Trophoblast cell (in vitro differentiated cells and primary cell): ENCODE data around the gene HOXD11.

Source experiments
- DNase-seq, 2 donors: peaks; one replicate each; pipeline ENCODE4 v3.0.0-alpha.2; 2016
- H2AFZ ChIP-seq: 2 replicates; pipeline ENCODE4 v1.6.1; 2013; ENCODE audit warnings: low read length, moderate library complexity, mild to moderate bottlenecking; ENCODE audit not compliant: insufficient read depth, poor library complexity
- H2AK5ac ChIP-seq: 2 replicates; pipeline ENCODE4 v1.6.1; 2013; ENCODE audit warnings: mild to moderate bottlenecking, low read length
- H2BK120ac ChIP-seq: 2 replicates; pipeline ENCODE4 v1.6.1; 2013; ENCODE audit warnings: low read length, mild to moderate bottlenecking, moderate library complexity; ENCODE audit not compliant: insufficient read depth, poor library complexity
- H2BK12ac ChIP-seq: 2 replicates; pipeline ENCODE4 v1.6.1; 2013; ENCODE audit warnings: mild to moderate bottlenecking, low read length, moderate library complexity
- H2BK5ac ChIP-seq: 2 replicates; pipeline ENCODE4 v1.6.1; 2013; ENCODE audit warnings: low read length, low read depth, moderate library complexity, mild to moderate bottlenecking; ENCODE audit not compliant: poor library complexity
- H3K14ac ChIP-seq: 2 replicates; pipeline ENCODE4 v1.6.1; 2013; ENCODE audit warnings: mild to moderate bottlenecking, low read length
- H3K18ac ChIP-seq: 2 replicates; pipeline ENCODE4 v1.6.1; 2013; ENCODE audit warnings: mild to moderate bottlenecking, low read length
- H3K23ac ChIP-seq: 2 replicates; pipeline ENCODE4 v1.6.1; 2013; ENCODE audit warnings: low read length
- H3K27ac ChIP-seq: 2 replicates; pipeline ENCODE4 v1.5.1; 2013; ENCODE audit warnings: low read depth, mild to moderate bottlenecking, inconsistent platforms, low read length, moderate library complexity
- H3K27me3 ChIP-seq: 2 replicates; pipeline ENCODE4 v1.6.1; 2013; ENCODE audit warnings: inconsistent platforms, mild to moderate bottlenecking, low read length, moderate library complexity; ENCODE audit not compliant: insufficient read depth
- H3K36me3 ChIP-seq, 2 experiments: 1 replicate in 1 of 2; 2 replicates in 1 of 2; pipeline ENCODE4 v1.6.1; 2013; ENCODE audit warnings: low read length in 2 of 2, mild to moderate bottlenecking in 2 of 2, moderate library complexity in 1 of 2; ENCODE audit not compliant: insufficient read depth in 2 of 2, control insufficient read depth in 1 of 2
- H3K4ac ChIP-seq: 2 replicates; pipeline ENCODE4 v1.6.1; 2013; ENCODE audit warnings: low read depth, mild to moderate bottlenecking, low read length, moderate library complexity
- H3K4me1 ChIP-seq, 2 experiments: 1 replicate in 1 of 2; 2 replicates in 1 of 2; pipeline ENCODE4 v1.6.1; 2013; ENCODE audit warnings: low read length in 2 of 2, mild to moderate bottlenecking in 2 of 2, moderate library complexity in 1 of 2; ENCODE audit not compliant: insufficient read depth in 2 of 2, control insufficient read depth in 1 of 2
- H3K4me2 ChIP-seq: 2 replicates; pipeline ENCODE4 v1.6.1; 2013; ENCODE audit warnings: inconsistent platforms, mild to moderate bottlenecking, low read length, moderate library complexity
- H3K4me3 ChIP-seq: 2 replicates; pipeline ENCODE4 v1.5.1; 2013; ENCODE audit warnings: mild to moderate bottlenecking, low read depth, low read length, inconsistent platforms
- H3K79me1 ChIP-seq: one replicate; pipeline ENCODE4 v1.6.1; 2013; ENCODE audit warnings: low read length
- H3K79me2 ChIP-seq: 2 replicates; pipeline ENCODE4 v1.6.1; 2013; ENCODE audit warnings: low read length, mild to moderate bottlenecking; ENCODE audit not compliant: control insufficient read depth, insufficient read depth, poor library complexity
- H3K9ac ChIP-seq: 2 replicates; pipeline ENCODE4 v1.6.1; 2013; ENCODE audit warnings: mild to moderate bottlenecking, low read length
- H3K9me3 ChIP-seq: 2 replicates; pipeline ENCODE4 v1.6.1; 2013; ENCODE audit warnings: low read depth, mild to moderate bottlenecking, control low read depth, inconsistent platforms, low read length; ENCODE audit not compliant: insufficient read depth
- H4K12ac ChIP-seq: 2 replicates; pipeline ENCODE4 v1.6.1; 2013; ENCODE audit warnings: low read depth, mild to moderate bottlenecking, low read length, moderate library complexity
- H4K8ac ChIP-seq: 2 replicates; pipeline ENCODE4 v1.6.1; 2013; ENCODE audit warnings: low read depth, mild to moderate bottlenecking, low read length, moderate library complexity
- H4K91ac ChIP-seq: one replicate; pipeline ENCODE4 v1.6.1; 2013; ENCODE audit warnings: low read depth, mild to moderate bottlenecking, low read length, moderate library complexity
- WGBS: extraction: QIAGEN DNeasy Blood & Tissue Kit; methylation state at CpG from one replicate; pipeline ENCODE4 v1.1.7; 2013; ENCODE audit warnings: missing lambda C conversion rate; ENCODE audit not compliant: insufficient read length, insufficient coverage; ENCODE audit errors: extremely low coverage; 5-methylcytosine and 5-hydroxymethylcytosine counted together

HOXD11 gene

DNA sequence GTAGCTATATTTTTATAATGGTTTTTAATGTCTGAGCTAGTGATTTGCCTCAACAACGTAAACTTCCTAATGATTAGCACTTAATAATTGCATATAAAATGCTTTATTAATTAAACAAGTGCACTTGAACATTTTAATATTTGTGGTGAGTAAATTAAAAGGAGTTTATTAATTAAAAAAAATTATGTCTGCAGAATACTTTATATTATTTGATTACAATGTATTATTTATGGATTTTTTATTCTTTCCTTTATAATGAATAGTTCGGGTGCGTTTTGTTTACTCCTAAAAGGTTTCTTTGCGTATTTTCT, 24.7 kb downstream of the HOXD11 start:
- H2AFZ ChIP-seq, result no peak overlapping the region
- no peak overlapping the region for H3K23ac ChIP-seq
- peaks cover 9 to 21% of the 10 kb centered on the region in 2 experiments for H3K4me1 ChIP-seq
- H2BK120ac ChIP-seq, result no peak overlapping the region
- WGBS, result no CpG with 5 or more reads among the region's 4 CpGs
- no peak overlapping the region for H4K8ac ChIP-seq
- H3K9me3 ChIP-seq, result peaks cover 8% of the 10 kb centered on the region
- H3K4me3 ChIP-seq, result no peak overlapping the region
- no peak overlapping the region for H3K4ac ChIP-seq
- H2BK5ac ChIP-seq, result no peak overlapping the region
- H3K18ac ChIP-seq, result no peak overlapping the region
- no peak overlapping the region for H3K4me2 ChIP-seq
- H4K91ac ChIP-seq, result no peak overlapping the region
- no peak overlapping the region for H2AK5ac ChIP-seq
- H3K27me3 ChIP-seq, result peaks cover 81% of the 10 kb centered on the region
- no peak overlapping the region for H3K14ac ChIP-seq
- H3K27ac ChIP-seq, result no peak overlapping the region
- H4K12ac ChIP-seq, result no peak overlapping the region
- no peak overlapping the region for H3K9ac ChIP-seq
- H2BK12ac ChIP-seq, result no peak overlapping the region
- H3K36me3 ChIP-seq, result no peaks in the 10 kb centered on the region
- no peaks in the 10 kb centered on the region for H3K79me2 ChIP-seq
- no peak for DNase-seq
- no peaks in the 10 kb centered on the region for H3K79me1 ChIP-seq

DNA sequence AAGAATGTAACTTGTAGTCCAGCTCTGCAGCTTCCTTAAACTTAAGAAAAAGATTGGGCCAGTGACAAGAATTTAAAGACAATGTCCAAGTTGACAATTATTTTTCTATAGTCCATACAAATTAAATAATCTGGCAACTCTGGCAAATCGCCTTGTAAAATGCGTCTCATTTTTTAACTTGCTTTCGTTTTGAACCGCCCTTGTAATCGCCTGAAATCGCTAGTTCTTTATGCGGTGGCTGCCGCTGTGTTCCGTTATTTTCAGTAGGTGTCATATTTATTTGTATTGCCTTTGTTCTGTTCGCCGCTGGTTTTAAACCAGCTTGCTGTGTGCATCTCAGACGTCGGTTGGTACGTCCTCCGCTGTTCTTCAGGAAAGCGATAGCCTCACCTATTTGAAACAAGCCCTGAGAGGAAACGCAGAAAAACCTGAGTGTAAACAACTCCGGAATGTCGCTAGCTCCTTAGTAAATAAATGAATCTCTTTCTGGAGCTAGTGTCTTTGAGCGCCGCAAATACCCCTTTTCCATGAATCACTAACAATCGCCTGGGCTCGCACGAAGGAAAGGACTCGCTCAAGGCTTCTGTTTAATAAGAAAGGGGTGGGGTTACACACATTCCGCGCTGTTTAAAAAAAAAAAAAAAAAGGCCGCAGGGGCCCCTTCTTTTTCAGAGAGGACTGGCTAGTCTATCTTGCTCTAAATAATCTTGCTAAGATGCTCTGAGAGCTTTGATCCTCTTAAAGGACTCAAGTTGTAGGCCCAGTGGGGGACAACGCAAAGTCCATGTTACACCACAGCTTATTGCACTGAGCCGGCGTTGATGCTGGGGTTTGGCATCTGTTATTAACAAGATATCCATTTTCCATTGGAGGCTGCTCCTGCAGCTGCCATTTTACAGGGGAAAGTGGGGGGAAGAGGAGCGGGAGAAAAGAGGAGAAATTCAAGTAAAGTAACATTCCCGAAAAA, 25.4 kb downstream of the HOXD11 start:
- Histone ChIP-seq H3K4ac (no peak overlapping the region), H2AFZ (no peak overlapping the region), H3K79me2 (no peaks in the 10 kb centered on the region), H3K4me2 (no peak overlapping the region), H3K27ac (no peak overlapping the region), H3K9me3 (peaks cover 8% of the 10 kb centered on the region), H4K91ac (no peak overlapping the region), H2BK120ac (no peak overlapping the region), H4K12ac (no peak overlapping the region), H3K9ac (no peak overlapping the region), H3K4me3 (no peak overlapping the region), H3K14ac (no peak overlapping the region), H2BK5ac (no peak overlapping the region), H4K8ac (no peak overlapping the region), H2AK5ac (no peak overlapping the region), H3K79me1 (no peaks in the 10 kb centered on the region), H3K18ac (no peak overlapping the region), H2BK12ac (no peak overlapping the region), H3K4me1 (peaks cover 9 to 22% of the 10 kb centered on the region in 2 experiments), H3K36me3 (no peaks in the 10 kb centered on the region), H3K27me3 (peaks cover 87% of the 10 kb centered on the region), H3K23ac (no peak overlapping the region)
- peak in 1 of 2 donors; percentile 13 for DNase-seq
- WGBS, result no CpG with 5 or more reads among the region's 33 CpGs

DNA sequence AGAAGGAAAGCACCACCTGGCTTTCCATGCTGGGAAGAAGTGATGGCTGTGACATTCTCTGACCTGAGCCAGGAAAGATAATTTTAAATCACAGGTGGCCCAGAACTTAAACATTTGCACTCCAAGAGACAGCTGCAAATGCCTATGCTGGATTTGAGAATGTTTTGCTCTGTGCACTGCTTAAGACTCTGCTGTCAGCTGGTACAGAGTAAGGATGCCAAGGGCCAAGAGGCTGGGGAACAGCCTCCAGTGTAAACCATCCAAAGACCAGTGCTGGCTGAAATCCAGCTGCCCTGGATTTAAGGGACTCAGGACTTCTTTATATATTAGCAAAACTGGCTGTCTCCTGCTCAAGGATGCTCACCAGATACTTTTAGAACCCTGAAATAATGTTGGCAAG, 26.3 kb downstream of the HOXD11 start:
- H3K79me1 ChIP-seq, result no peaks in the 10 kb centered on the region
- H4K91ac ChIP-seq, result no peak overlapping the region
- no peak overlapping the region for H3K23ac ChIP-seq
- no peak overlapping the region for H2BK120ac ChIP-seq
- H3K9ac ChIP-seq, result no peak overlapping the region
- H3K79me2 ChIP-seq, result no peaks in the 10 kb centered on the region
- H3K18ac ChIP-seq, result no peak overlapping the region
- no peak overlapping the region for H2AFZ ChIP-seq
- H4K8ac ChIP-seq, result no peak overlapping the region
- H3K36me3 ChIP-seq, result no peaks in the 10 kb centered on the region
- no peak overlapping the region for H3K4me2 ChIP-seq
- H2AK5ac ChIP-seq, result no peak overlapping the region
- H3K27ac ChIP-seq, result no peak overlapping the region
- H3K27me3 ChIP-seq, result peaks cover 86% of the 10 kb centered on the region
- peak overlapping the region; percentile 13 for H3K4me3 ChIP-seq
- no peak overlapping the region for H2BK12ac ChIP-seq
- no peak overlapping the region for H3K14ac ChIP-seq
- no peak overlapping the region for H3K4ac ChIP-seq
- no peak overlapping the region for H2BK5ac ChIP-seq
- H3K4me1 ChIP-seq, result peaks cover 9 to 22% of the 10 kb centered on the region in 2 experiments
- DNase-seq, result no peak
- peaks cover 9% of the 10 kb centered on the region for H3K9me3 ChIP-seq
- H4K12ac ChIP-seq, result no peak overlapping the region

DNA sequence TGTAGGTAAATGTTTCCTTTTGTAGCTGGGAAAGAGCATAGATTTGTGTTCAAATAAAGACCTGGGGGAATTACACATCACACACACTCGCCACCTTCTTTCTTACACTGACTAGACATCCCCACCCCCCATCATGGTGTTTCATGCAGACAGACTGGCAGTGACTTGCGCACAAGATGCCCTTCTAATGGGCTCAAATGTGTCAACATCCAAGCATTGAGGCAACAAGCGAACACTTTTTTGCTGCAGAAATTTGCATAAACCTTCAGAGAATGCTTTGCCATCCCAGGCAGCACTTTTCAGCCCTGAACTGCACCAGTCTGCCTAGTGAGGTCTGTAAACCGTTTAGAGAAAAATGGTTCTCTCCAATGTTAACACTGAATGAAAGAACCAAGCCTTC, 27.0 kb downstream of the HOXD11 start:
- Histone ChIP-seq H2BK12ac (no peak overlapping the region), H2BK120ac (no peak overlapping the region)
- WGBS, result no CpG with 5 or more reads among the region's 4 CpGs

More for the DNA sequence above, 27.0 kb downstream of the HOXD11 start:
- Histone ChIP-seq H3K4me2 (no peak overlapping the region), H3K4me1 (peaks cover 5 to 18% of the 10 kb centered on the region in 2 experiments), H3K9ac (no peak overlapping the region), H3K14ac (no peak overlapping the region), H2AK5ac (no peak overlapping the region), H3K27me3 (peaks cover 86% of the 10 kb centered on the region), H3K23ac (no peak overlapping the region), H3K4me3 (no peak overlapping the region), H3K4ac (no peak overlapping the region), H2BK5ac (no peak overlapping the region), H3K79me2 (no peaks in the 10 kb centered on the region), H3K18ac (no peak overlapping the region), H3K36me3 (no peaks in the 10 kb centered on the region), H3K27ac (no peak overlapping the region), H3K9me3 (peaks cover 10% of the 10 kb centered on the region), H4K91ac (no peak overlapping the region), H2AFZ (no peak overlapping the region), H4K8ac (no peak overlapping the region), H4K12ac (no peak overlapping the region), H3K79me1 (no peaks in the 10 kb centered on the region)
- DNase-seq, result no peak
